AG09319 (cell line): ENCODE measurements around the gene OVCA2.

Experiments
- DNase-seq: peaks from one replicate; pipeline ENCODE4 v3.0.0-alpha.2; 2010; ENCODE audit warnings: low read depth; ENCODE audit errors: extremely low read depth
- CTCF ChIP-seq: IDR thresholded peaks from 2 replicates; pipeline ENCODE4 v1.5.1; 2011; ENCODE audit warnings: low read depth, mild to moderate bottlenecking, inconsistent platforms, low read length, moderate library complexity

OVCA2 gene

GRCh38 chr17:2028737-2029136 is 13.1 kb upstream of the OVCA2 start:
- no peak for TF ChIP-seq CTCF
- DNase-seq = no peak

DNA sequence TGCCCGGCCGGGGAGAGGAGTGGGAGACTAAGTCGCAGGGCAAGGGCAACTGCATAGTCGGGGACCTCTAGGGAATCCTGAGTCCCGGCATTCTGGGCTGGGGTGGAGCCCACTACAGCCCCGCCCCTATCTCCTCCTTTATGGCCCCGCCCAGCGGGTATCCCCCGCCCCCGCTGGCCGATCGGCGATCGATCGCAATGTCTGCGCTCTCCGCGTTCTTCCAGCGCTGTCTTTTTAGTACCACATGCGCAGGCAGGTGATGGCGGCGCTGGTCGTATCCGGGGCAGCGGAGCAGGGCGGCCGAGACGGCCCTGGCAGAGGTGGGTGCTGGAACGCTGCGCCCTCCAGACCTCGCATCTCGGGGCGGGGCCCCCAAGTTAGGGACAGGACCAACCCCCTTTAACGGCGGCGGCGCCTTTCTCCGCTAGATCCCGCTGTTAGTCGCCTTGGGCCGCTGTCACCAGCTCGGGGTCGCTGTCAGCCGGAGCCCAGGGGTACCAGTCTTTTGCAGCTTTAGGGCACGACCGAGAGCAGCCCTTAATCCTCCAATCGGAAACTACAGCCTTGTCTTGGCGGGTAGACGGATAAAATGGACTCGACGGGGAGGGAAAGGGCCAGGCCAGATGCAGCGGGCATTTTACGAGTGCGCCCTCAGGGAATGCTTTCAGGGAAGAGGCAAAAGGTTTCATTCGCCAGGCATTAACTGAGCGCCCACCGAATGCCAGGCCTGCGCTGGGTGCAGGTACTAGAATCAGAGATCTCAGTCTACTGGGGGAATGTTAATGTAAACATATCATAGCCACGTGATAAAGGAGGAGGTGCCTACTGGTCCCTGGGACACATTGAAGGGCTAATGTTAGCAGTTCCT is 11.7 kb upstream of the OVCA2 start, which contains the start of gene DPH1:
Gene DPH1, plus strand, starts transcription at position 243 of the 868 bp plus-strand sequence. Its CDS starts 17 bp downstream, at position 260.
- TF ChIP-seq CTCF = no peak

DNA sequence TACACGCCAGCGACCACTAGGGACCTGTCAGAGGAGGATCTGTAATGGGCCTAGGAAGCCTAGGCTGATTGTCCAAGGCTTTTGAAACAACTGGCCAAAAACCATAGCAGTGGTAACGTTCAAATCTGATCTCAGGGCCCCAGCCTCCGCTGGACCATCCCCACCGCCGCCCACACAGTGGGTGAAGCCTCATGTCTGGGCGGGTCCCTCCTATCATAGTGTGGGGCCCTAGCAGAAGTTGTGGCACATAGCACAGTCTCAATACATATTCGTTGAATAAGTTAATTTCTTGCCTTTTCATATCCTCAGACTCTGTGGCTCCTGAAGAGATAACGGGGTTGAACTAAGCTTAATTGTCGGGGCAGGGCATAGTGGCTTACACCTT is 11.1 kb upstream of the OVCA2 start:
- TF ChIP-seq CTCF = peak; percentile 63
- DNase-seq = no peak

More for the DNA sequence above, 11.7 kb upstream of the OVCA2 start, which contains the start of gene DPH1:
- peak; percentile 71 for DNase-seq

DNA sequence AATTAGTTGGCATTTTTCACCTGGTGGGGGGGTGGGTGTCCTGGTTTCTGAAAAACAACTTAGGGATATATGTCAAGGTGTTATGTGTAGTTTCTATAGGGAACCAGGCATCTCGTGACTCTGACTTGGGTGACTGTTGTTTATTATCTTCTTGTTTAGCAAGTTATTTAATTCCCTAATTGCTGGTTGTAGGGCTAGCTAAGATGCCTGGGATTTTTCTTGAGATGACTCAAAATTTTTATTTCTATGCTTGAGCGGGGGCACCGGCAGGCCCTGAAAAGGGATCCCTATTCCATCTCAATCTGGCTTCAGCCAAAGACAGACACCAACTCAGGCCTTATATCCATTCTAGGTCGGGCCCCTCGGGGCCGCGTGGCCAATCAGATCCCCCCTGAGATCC is 8.7 kb upstream of the OVCA2 start:
- no peak for DNase-seq

DNA sequence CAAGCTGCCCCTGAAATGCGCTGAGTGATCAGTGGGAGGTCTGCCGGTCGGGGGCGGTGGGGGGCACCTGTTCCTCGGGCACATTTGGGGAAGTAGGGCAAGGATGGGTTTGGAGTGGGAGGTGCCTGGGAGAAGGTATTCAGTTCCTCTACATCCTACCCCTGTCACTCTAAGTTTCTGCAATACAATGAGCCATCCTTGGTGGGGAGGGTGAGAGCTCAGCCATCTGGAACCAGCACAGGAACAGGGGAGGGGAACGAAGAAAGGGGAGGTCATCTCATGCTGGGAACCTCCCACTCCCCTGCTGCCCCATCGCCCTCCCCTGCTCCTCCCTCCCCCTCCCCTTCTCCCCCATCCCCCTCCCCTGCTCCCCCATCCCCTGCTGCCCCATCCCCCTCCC is 7.7 kb upstream of the OVCA2 start:
- no peak for DNase-seq
- TF ChIP-seq CTCF = no peak

More for the DNA sequence above, 8.7 kb upstream of the OVCA2 start:
- no peak for TF ChIP-seq CTCF

DNA sequence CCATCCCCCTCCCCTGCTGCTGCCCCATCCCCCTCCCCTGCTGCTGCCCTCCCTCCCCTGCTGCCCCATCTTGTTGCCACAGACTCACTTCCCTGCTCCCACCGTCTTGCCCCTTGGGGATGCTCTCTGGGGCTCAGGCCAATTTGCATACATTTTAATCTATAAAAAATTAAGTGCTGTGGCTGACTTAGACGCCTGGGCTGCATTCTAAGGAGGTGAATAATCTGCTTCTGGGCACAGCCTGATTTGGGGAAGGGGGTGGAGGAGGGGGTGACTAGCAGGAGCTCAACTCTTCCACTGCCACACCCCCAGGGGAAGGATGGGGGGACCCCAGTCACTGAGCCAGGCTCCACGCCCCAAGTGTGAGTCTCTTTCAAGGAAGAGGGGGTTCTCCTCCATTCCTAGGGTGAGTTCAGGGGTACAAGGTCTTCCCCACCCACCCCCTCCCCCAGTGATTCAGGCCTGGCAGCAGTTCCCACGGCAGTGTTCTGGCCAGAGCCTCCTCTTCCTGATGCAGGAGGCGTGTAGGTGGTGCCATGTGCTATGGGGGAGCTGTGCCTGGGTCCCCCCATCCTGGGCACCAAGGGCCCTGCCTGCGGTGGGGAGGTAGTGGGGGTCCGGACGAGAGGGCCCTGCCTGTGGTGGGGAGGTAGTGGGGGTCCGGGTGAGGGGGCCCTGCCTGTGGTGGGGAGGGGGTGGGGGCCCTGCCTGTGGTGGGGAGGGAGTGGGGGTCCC is 6.8 kb upstream of the OVCA2 start:
- no peak for TF ChIP-seq CTCF
- DNase-seq = no peak
